Breast epithelium (tissue), 4 donors: ENCODE results near the gene MLLT1. TPM values are rescaled to one million over a fixed set of nuclear protein-coding genes. Genes with fewer than 3 reads are reported as not detected.

Source experiments
- DNase-seq, 2 donors: peaks; one replicate each; pipeline ENCODE4 v3.0.0-alpha.2; 2019; ENCODE audit warnings: low spot score in 2 of 2
- H3K27ac ChIP-seq, 2 donors: fragments of 200-600 bp; sonication (generic) in 1 of 2; one replicate each; pipeline ENCODE4 v1.5.1; 2016 to 2019; ENCODE audit warnings: mild to moderate bottlenecking in 1 of 2
- H3K27me3 ChIP-seq, 2 donors: fragments of 200-600 bp; sonication (generic) in 1 of 2; one replicate each; pipeline versions ENCODE4 v1.5.1 to v1.6.0; 2017 to 2019; ENCODE audit warnings: control low read depth in 1 of 2, mild to moderate bottlenecking in 1 of 2
- H3K36me3 ChIP-seq: fragments of 200-600 bp; one replicate; pipeline ENCODE4 v1.5.1; 2019
- H3K4me1 ChIP-seq, 2 donors: fragments of 200-600 bp; sonication (generic); one replicate each; pipeline ENCODE4 v1.5.1; 2016 to 2019; ENCODE audit warnings: control low read depth in 1 of 2
- H3K4me3 ChIP-seq, 3 donors: fragments of 200-600 bp; sonication (generic); 1 replicate in 2 of 3; 2 replicates in 1 of 3; pipeline ENCODE4 v1.5.1; 2016 to 2019; ENCODE audit warnings: mild to moderate bottlenecking in 3 of 3, moderate library complexity in 2 of 3
- H3K9me3 ChIP-seq, 2 donors: fragments of 200-600 bp; sonication (generic) in 1 of 2; one replicate each; pipeline ENCODE4 v1.5.1; 2016 to 2019; ENCODE audit warnings: control low read depth in 1 of 2
- CTCF ChIP-seq, 3 donors: fragments of 450-650 bp; IDR thresholded peaks; one replicate each; pipeline ENCODE4 v1.5.1; 2016 to 2017; ENCODE audit warnings: antibody characterized with exemption in 3 of 3, mild to moderate bottlenecking in 3 of 3, moderate library complexity in 3 of 3
- POLR2A ChIP-seq: fragments of 450-650 bp; IDR thresholded peaks from one replicate; pipeline ENCODE4 v1.6.1; 2016; ENCODE audit warnings: antibody characterized with exemption, mild to moderate bottlenecking, moderate library complexity
- POLR2AphosphoS5 ChIP-seq, 3 donors: sonication (generic); formaldehyde crosslinking; IDR thresholded peaks; one replicate each; pipeline ENCODE4 v1.6.1; 2017; ENCODE audit warnings: antibody characterized with exemption in 3 of 3
- intact Hi-C: fragments of 100-400 bp; cut with DNase I; formaldehyde crosslinking; loops from one replicate; pipeline ENCODE4 v1.15.1; 2023; ENCODE audit warnings: low total_unique reads
- total RNA-seq, 3 donors: library from RNA; depleted of rRNA; stranded (reverse); fragments of >200 nt; gene quantifications; one replicate each; pipeline ENCODE4 v1.1.0, GENCODE V29; 2016

MLLT1 gene
- total RNA-seq, 3 donors from 2014 or later = 13.6 to 16.4 (median 13.8) TPM

DNA sequence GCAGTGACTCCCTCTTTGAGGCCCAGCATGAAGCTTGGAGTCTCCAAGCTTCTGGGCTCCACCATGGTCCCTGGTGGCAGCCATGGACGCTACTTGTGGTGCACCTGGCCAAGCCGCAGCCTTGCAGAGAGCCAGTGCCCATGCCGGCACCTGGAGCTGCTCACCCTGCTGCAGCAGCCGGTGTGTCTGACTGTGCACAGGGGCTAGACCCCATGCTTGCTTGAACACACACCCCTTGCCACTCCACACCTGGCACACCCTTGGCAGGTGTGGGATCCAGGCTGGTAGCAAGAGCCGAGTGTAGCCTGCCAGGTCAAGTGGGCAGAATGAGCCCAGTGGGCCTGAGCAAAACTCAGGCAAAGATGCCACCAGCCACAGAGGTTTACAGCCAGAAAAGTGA, 18.6 kb upstream of the MLLT1 start:
- intact Hi-C loops = no loop called here
- no peak overlapping the region for H3K4me3 ChIP-seq
- DNase-seq = no peak
- no peak for TF ChIP-seq POLR2AphosphoS5 (IDR thresholded peaks at IDR 0.05)
- TF ChIP-seq CTCF (IDR thresholded peaks at IDR 0.05) = no peak
- TF ChIP-seq POLR2A = no peak
- no peaks in the 10 kb centered on the region for H3K4me1 ChIP-seq
- H3K27ac ChIP-seq = no peak overlapping the region
- H3K36me3 ChIP-seq = no peaks in the 10 kb centered on the region
- H3K27me3 ChIP-seq = no peaks in the 10 kb centered on the region
- peaks cover 9 to 10% of the 10 kb centered on the region in 2 donors for H3K9me3 ChIP-seq

DNA sequence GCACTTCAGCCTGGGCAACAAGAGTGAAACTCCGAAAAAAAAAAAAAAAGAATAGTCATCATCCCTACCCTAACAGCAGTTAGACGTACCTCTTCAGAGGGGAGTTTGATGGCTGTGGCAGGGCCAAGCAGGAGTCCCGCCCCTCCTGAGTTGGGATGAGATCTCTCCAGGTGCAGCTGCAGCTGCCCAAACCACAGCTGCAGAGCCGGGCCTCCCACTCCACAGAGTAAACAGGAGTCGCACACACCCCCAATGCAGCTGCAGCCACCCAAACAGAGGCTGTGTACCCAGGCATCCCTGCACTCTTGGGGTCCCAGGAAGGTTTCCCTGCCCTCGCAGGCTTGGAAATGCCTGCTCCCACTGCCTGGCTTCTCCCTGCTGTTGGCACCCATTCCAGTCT, 17.4 kb upstream of the MLLT1 start:
- no peaks in the 10 kb centered on the region for H3K27me3 ChIP-seq
- no peak overlapping the region for H3K27ac ChIP-seq
- H3K4me3 ChIP-seq = no peak overlapping the region
- DNase-seq = no peak
- TF ChIP-seq CTCF (IDR thresholded peaks at IDR 0.05) = no peak
- no peak for TF ChIP-seq POLR2AphosphoS5 (IDR thresholded peaks at IDR 0.05)
- no peak for TF ChIP-seq POLR2A
- H3K36me3 ChIP-seq = no peaks in the 10 kb centered on the region
- intact Hi-C loops = no loop called here
- H3K4me1 ChIP-seq = no peaks in the 10 kb centered on the region
- peaks cover 21 to 22% of the 10 kb centered on the region in 2 donors for H3K9me3 ChIP-seq

GRCh38 chr19:6292006-6292405, 12.2 kb upstream of the MLLT1 start:
- intact Hi-C loops = no loop called here
- H3K9me3 ChIP-seq = peaks cover 61 to 73% of the 10 kb centered on the region in 2 donors

GRCh38 chr19:6288737-6289136, 9.0 kb upstream of the MLLT1 start:
- TF ChIP-seq POLR2A (no peak), POLR2AphosphoS5 (IDR thresholded peaks at IDR 0.05) (no peak), CTCF (IDR thresholded peaks at IDR 0.05) (no peak)
- Histone ChIP-seq H3K9me3 (peaks cover 65 to 80% of the 10 kb centered on the region in 2 donors), H3K36me3 (no peaks in the 10 kb centered on the region), H3K4me3 (no peak overlapping the region), H3K4me1 (no peaks in the 10 kb centered on the region), H3K27me3 (no peaks in the 10 kb centered on the region), H3K27ac (no peak overlapping the region)
- intact Hi-C loops = no loop called here
- DNase-seq = no peak

More at GRCh38 chr19:6292006-6292405, 12.2 kb upstream of the MLLT1 start:
- DNase-seq = no peak
- Histone ChIP-seq H3K27me3 (no peaks in the 10 kb centered on the region), H3K4me3 (no peak overlapping the region), H3K27ac (no peak overlapping the region), H3K36me3 (no peaks in the 10 kb centered on the region), H3K4me1 (no peaks in the 10 kb centered on the region)
- TF ChIP-seq POLR2A = no peak
- TF ChIP-seq CTCF (IDR thresholded peaks at IDR 0.05) = no peak
- TF ChIP-seq POLR2AphosphoS5 (IDR thresholded peaks at IDR 0.05) = no peak

DNA sequence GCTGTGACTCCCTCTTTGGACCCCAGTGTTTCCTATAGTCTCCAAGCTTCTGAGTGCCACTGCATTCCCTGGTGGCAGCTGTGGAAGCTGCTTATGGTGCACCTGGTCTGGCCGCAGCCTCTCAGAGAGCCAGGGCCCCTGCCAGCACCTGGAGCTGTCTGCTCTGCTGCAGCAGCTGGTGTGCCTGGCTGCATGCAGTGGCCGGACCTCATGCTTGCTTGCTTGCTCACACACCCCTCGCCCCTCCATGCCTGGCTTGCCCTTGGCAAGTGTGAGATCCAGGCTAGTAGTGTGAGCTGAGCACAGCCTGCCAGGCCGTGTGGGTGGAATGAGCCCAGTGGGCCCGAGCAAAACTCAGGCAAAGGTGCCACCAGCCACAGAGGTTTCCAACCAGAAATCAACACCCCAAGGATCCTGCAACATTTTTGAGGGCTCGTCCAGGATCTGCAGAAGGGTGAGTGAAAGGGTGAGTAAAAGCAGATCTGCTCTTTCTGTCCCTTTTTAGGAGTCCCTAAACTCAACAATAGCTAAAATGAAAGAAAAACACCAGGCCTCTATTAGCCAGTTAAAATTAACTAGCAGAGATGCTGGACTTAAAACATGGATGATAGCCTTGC, 7.6 kb upstream of the MLLT1 start:
- no peak for TF ChIP-seq POLR2AphosphoS5 (IDR thresholded peaks at IDR 0.05)
- no peak for TF ChIP-seq POLR2A
- no peak for TF ChIP-seq CTCF (IDR thresholded peaks at IDR 0.05)
- DNase-seq = no peak
- Histone ChIP-seq H3K36me3 (no peaks in the 10 kb centered on the region), H3K4me3 (no peak overlapping the region), H3K4me1 (no peaks in the 10 kb centered on the region), H3K27me3 (no peaks in the 10 kb centered on the region), H3K27ac (no peak overlapping the region), H3K9me3 (peaks cover 51 to 68% of the 10 kb centered on the region in 2 donors)
- intact Hi-C loops = no loop called here
